Osteocyte (in vitro differentiated cells): Measurements from ENCODE around the gene TMEM129. TPM values are rescaled to one million over a fixed set of nuclear protein-coding genes. Genes with fewer than 3 reads are reported as not detected.

Source experiments
- DNase-seq: peaks from one replicate; pipeline ENCODE4 v3.0.0; 2021; ENCODE audit warnings: mixed read lengths; ENCODE audit not compliant: unreplicated experiment; ENCODE audit errors: extremely low spot score
- H3K27ac Mint-ChIP-seq: one replicate; pipeline ENCODE4 v1.8.0; 2021; ENCODE audit warnings: mild to moderate bottlenecking, mixed read lengths; ENCODE audit not compliant: unreplicated experiment
- H3K27me3 Mint-ChIP-seq: one replicate; pipeline ENCODE4 v1.8.0; 2021; ENCODE audit warnings: mixed read lengths; ENCODE audit not compliant: unreplicated experiment
- H3K36me3 Mint-ChIP-seq: one replicate; pipeline ENCODE4 v1.8.0; 2021; ENCODE audit warnings: mixed read lengths; ENCODE audit not compliant: unreplicated experiment
- H3K4me1 Mint-ChIP-seq: one replicate; pipeline ENCODE4 v1.8.0; 2021; ENCODE audit warnings: mixed read lengths; ENCODE audit not compliant: unreplicated experiment
- H3K4me3 Mint-ChIP-seq: one replicate; pipeline ENCODE4 v1.8.0; 2021; ENCODE audit warnings: mild to moderate bottlenecking, moderate library complexity, mixed read lengths; ENCODE audit not compliant: unreplicated experiment
- H3K9me3 Mint-ChIP-seq: one replicate; pipeline ENCODE4 v1.8.0; 2021; ENCODE audit warnings: mixed read lengths; ENCODE audit not compliant: unreplicated experiment
- total RNA-seq: library from RNA; stranded (reverse); gene quantifications from 2 replicates; pipeline ENCODE4 v1.2.1, GENCODE V29; 2021
- TF ChIP-seq, protein P1 (sequence below): fragments of 200-600 bp; sonication (generic); IDR thresholded peaks from 2 replicates; pipeline ENCODE4 v1.5.0; 2021; ENCODE audit warnings: antibody characterized with exemption, mild to moderate bottlenecking, moderate library complexity

Gene TMEM129
- total RNA-seq, 1 donor from 2014 or later = 48.8 TPM

DNA sequence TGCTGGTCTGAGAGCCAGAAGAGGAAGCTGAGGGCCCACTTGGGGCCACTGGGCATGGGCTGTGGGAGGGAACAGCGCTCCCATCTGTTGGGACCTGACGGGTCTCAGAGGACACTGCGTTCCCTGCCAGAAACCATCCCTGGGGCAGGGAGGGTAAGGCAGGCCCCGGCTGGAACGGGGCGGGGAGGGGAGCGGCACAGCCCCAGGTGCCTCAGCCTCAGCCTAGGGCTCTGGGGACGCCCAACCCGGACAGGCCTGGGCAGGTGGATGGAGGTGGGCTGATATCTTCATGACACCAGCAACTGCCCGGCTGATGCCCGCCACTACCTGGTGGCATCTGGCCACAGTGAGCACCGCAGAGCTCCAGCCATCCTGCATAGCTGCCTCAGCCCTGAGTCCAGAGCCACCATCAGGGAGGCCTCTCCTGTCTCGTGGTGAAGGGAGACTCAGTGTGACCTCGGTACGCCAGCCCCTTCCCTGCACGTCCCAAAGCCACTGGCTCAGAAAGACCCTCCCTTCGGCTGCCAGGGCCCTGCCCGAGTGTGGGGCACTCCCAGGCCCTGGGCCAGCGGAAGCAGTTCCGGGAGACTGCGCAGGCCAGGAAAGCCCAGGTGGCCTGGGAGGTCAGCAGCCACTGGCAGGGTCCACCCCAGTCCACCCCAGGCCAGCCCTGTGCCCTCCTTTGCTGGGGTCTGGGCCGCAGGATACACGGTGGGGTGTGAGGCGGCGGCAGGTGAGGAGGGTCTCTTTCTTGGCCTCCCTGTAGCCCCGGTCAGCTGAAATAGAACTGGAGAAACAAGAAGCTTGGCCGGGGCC lies 37.4 kb upstream of the TMEM129 start:
- Mint-ChIP-seq H3K4me3 (no peak overlapping the region), H3K27me3 (no peaks in the 10 kb centered on the region), H3K4me1 (peaks cover 3% of the 10 kb centered on the region), H3K27ac (no peak overlapping the region), H3K36me3 (no peaks in the 10 kb centered on the region), H3K9me3 (no peaks in the 10 kb centered on the region)
- TF ChIP-seq, protein P1, sequence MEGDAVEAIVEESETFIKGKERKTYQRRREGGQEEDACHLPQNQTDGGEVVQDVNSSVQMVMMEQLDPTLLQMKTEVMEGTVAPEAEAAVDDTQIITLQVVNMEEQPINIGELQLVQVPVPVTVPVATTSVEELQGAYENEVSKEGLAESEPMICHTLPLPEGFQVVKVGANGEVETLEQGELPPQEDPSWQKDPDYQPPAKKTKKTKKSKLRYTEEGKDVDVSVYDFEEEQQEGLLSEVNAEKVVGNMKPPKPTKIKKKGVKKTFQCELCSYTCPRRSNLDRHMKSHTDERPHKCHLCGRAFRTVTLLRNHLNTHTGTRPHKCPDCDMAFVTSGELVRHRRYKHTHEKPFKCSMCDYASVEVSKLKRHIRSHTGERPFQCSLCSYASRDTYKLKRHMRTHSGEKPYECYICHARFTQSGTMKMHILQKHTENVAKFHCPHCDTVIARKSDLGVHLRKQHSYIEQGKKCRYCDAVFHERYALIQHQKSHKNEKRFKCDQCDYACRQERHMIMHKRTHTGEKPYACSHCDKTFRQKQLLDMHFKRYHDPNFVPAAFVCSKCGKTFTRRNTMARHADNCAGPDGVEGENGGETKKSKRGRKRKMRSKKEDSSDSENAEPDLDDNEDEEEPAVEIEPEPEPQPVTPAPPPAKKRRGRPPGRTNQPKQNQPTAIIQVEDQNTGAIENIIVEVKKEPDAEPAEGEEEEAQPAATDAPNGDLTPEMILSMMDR = no peak
- no peak for DNase-seq

DNA sequence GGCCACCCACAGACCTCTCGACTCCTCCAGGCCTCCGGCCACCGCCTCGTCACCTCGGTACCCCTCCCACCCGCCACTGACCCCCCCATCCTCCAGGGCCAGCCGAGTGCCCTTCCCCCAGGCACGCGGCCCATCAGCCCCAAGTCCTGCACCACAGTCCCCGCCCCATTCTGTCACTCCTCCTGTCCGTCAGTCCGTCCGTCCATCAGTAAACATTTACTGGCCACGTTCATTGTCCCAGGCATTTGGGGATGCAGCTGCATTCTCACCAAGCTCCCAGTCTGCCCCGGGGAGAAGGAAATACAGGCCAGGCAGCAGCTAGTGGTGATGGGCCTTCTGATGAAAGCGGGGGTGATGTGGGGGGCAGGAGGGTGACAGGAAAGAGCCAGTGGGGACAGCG lies 36.7 kb upstream of the TMEM129 start:
- DNase-seq = no peak
- H3K36me3 Mint-ChIP-seq = no peaks in the 10 kb centered on the region
- H3K9me3 Mint-ChIP-seq = no peaks in the 10 kb centered on the region
- peaks cover 3% of the 10 kb centered on the region for H3K4me1 Mint-ChIP-seq
- no peaks in the 10 kb centered on the region for H3K27me3 Mint-ChIP-seq
- TF ChIP-seq, protein P1 = no peak
- H3K4me3 Mint-ChIP-seq = no peak overlapping the region
- no peak overlapping the region for H3K27ac Mint-ChIP-seq

DNA sequence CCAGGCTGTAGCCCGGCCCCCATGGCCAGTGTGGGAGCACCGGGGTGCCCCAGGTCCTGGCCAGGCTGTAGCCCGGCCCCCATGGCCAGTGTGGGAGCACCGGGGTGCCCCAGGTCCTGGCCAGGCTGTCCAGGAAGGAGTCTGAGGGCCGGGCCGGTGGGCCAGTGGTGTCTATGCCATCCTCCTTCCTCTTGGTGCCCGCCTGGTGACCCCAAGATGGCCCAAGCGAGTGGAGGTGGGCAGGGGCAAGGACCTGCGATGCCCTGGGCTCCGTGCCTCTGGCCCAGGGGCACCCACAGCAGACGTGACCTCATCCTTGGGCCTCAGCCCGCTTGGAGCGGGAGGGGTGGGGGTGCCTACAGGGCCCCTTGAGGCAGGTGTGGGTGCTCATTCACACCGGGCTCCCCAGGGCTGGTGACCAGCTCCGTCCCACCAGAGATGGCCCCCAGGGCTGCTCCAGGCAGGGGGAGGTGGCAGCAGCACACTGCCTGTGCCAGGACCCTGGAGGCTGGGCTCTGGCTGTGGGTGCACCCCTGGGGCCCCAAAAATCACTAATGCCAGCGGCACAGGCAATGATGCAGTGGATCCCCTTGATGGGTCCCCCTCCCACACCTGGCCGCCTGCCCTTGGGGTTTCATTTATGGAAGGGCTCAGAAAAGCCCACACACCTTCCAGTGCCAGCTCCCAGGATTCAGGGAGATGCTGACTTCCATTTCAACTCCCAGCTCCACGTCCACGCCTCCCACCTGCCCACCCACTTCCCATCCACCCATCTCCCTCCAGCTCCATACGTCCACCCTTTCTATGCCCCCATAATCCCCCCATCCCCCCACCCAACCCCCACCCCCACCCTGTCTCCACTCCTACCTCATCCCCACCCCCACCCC lies 36.0 kb upstream of the TMEM129 start:
- Mint-ChIP-seq H3K4me3 (no peak overlapping the region), H3K27ac (no peak overlapping the region), H3K36me3 (no peaks in the 10 kb centered on the region), H3K4me1 (peaks cover 3% of the 10 kb centered on the region), H3K9me3 (no peaks in the 10 kb centered on the region), H3K27me3 (no peaks in the 10 kb centered on the region)
- DNase-seq = no peak
- TF ChIP-seq, protein P1 = no peak

- Mint-ChIP-seq H3K9me3 (no peaks in the 10 kb centered on the region), H3K27me3 (no peaks in the 10 kb centered on the region), H3K27ac (no peak overlapping the region), H3K36me3 (no peaks in the 10 kb centered on the region), H3K4me3 (no peak overlapping the region), H3K4me1 (peaks cover 3% of the 10 kb centered on the region)
- DNase-seq = no peak
- TF ChIP-seq, protein P1 = no peak
Observed at GRCh38 chr4:1756079-1756478, 35.0 kb upstream of the TMEM129 start.

DNA sequence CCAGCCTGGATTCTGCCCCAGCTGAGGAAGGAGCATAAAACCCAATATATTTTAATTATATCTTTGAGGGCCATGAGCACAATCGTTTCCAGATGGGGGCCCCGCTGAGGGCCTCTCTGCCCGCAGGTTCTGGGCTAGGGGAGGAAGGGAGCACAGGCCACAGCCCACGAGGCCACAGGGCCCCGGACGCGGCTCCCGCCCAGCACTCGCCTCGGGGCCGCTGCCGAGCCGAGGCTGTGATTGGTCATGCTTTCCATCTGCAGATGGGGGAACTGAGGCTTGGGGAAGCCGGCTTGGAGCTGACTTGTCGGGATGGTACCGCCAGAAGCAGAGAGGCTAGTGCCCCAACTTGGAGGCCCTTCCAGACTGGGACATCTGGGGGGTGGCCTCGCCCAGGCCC lies 34.2 kb upstream of the TMEM129 start:
- Mint-ChIP-seq H3K9me3 (no peaks in the 10 kb centered on the region), H3K4me3 (no peak overlapping the region), H3K4me1 (peaks cover 3% of the 10 kb centered on the region), H3K27me3 (no peaks in the 10 kb centered on the region), H3K36me3 (no peaks in the 10 kb centered on the region), H3K27ac (no peak overlapping the region)
- no peak for DNase-seq
- TF ChIP-seq, protein P1 = no peak
